ENCODE data around the gene RBFOX2. TPM values are rescaled to one million over a fixed set of nuclear protein-coding genes. Genes with fewer than 3 reads are reported as not detected.

RBFOX2 gene
- total and polyA plus RNA-seq, 2 donors (not counting 1 experiment from before 2014, with no cell fraction given), result not detected

DNA sequence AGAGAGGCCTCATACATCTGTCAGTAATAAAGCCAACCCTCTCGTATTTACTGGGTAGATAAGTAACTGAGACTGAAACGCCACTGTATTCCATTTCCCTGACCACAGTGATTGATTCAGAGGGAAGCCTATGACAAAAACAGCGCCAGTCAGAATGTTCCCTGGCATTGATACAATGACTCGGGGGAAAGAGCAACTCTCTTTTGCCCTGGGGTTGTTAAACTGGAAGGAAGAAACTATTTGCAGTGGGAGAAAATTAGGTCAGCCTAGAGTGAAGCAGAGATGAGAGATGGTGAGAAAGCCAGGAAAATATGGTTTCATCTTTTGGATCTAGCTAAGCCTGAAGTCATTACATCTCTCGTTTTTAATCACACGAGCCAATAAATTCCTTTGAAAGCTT, 48.6 kb upstream of the RBFOX2 start:
- POLR2A ChIA-PET, result no interaction called here
- Histone ChIP-seq H2AFZ (ENCODE audit: insufficient read depth, low read depth, low read length, poor library complexity, severe bottlenecking) (no peak overlapping the region), H3K36me3 (replicated peaks in 1 of 2; ENCODE audit: control extremely low read depth in 1 of 2, control insufficient read depth in 1 of 2, extremely low read depth in 1 of 2, insufficient read depth in 2 of 2, low read length in 1 of 2) (no peaks in the 10 kb centered on the region), H3K9ac (ENCODE audit: low read length) (no peak overlapping the region), H4K20me1 (ENCODE audit: control insufficient read depth, insufficient read depth, low read length, poor library complexity, severe bottlenecking) (no peaks in the 10 kb centered on the region), H3K4me1 (ENCODE audit: control insufficient read depth in 2 of 2, insufficient read depth in 2 of 2, low read length in 2 of 2) (no peaks in the 10 kb centered on the region), H3K9me3 (ENCODE audit: control extremely low read depth in 1 of 3, control insufficient read depth in 2 of 3, insufficient read depth in 1 of 3, low read length in 2 of 3) (peaks cover 0 to 2% (median 0%) of the 10 kb centered on the region in 3 donors), H3K27ac (ENCODE audit: low read length in 2 of 2) (no peak overlapping the region), H3K4me2 (replicated peaks; ENCODE audit: low read depth, low read length, poor library complexity, severe bottlenecking) (no peak overlapping the region), H3K79me2 (ENCODE audit: control insufficient read depth, insufficient read depth, low read length) (no peaks in the 10 kb centered on the region), H3K4me3 (ENCODE audit: control extremely low read depth in 1 of 5, extremely low read depth in 1 of 5, insufficient read depth in 1 of 5, low read depth in 2 of 5, low read length in 4 of 5) (no peak overlapping the region), H3K27me3 (replicated peaks in 1 of 4; ENCODE audit: control extremely low read depth in 1 of 4, control insufficient read depth in 3 of 4, insufficient read depth in 4 of 4, low read length in 3 of 4) (peaks cover 0 to 3% (median 0%) of the 10 kb centered on the region in 4 experiments)
- ATAC-seq (ENCODE audit: low read depth) (no peak), DNase-seq (no peak)
- no peak overlapping the region for H3K4me3 Mint-ChIP-seq
- H3K4me1 Mint-ChIP-seq, result no peaks in the 10 kb centered on the region
- H3K9me3 Mint-ChIP-seq (ENCODE audit: insufficient read depth), result peaks cover 2% of the 10 kb centered on the region
- intact Hi-C loops (cut with micrococcal nuclease), result no loop called here
- TF ChIP-seq EZH2 (IDR thresholded peaks at IDR 0.05; ENCODE audit: borderline replicate concordance, insufficient read depth, low read depth, low read length, poor library complexity, severe bottlenecking), result no peak
- TF ChIP-seq, protein P1, sequence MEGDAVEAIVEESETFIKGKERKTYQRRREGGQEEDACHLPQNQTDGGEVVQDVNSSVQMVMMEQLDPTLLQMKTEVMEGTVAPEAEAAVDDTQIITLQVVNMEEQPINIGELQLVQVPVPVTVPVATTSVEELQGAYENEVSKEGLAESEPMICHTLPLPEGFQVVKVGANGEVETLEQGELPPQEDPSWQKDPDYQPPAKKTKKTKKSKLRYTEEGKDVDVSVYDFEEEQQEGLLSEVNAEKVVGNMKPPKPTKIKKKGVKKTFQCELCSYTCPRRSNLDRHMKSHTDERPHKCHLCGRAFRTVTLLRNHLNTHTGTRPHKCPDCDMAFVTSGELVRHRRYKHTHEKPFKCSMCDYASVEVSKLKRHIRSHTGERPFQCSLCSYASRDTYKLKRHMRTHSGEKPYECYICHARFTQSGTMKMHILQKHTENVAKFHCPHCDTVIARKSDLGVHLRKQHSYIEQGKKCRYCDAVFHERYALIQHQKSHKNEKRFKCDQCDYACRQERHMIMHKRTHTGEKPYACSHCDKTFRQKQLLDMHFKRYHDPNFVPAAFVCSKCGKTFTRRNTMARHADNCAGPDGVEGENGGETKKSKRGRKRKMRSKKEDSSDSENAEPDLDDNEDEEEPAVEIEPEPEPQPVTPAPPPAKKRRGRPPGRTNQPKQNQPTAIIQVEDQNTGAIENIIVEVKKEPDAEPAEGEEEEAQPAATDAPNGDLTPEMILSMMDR (IDR thresholded peaks at IDR 0.05), result no peak
- H3K27me3 Mint-ChIP-seq, result peaks cover 6% of the 10 kb centered on the region
- H3K27ac Mint-ChIP-seq, result no peak overlapping the region
- 92% methylated on average over 5 of the region's 6 CpGs for WGBS (ENCODE audit: insufficient coverage)
- CTCF ChIA-PET, result interaction anchor here (2.2 kb wide), 1 partner anchor 12 kb away, joined by 10 read pairs; no protein-coding TSS in a partner anchor

DNA sequence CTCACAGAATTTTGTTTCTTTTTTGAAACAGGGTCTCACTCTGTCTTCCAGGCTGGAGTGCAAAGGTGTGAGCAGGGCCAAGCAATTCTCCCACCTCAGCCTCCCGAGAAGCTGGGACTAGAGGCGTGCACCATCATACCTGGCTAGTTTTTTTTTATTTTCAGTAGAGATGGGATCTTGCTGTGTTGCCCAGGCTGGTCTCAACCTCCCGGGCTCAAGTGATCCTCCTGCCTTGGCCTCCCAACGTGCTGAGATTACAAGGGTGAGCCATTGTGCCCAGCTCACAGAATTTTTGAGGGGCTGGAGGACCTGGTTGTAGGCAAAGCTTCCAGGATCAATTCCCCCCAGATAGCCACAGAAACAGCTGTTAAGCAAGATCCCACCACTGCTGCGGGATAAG, 47.1 kb upstream of the RBFOX2 start:
- Histone ChIP-seq H2AFZ (ENCODE audit: insufficient read depth, low read depth, low read length, poor library complexity, severe bottlenecking) (no peak overlapping the region), H3K4me2 (replicated peaks; ENCODE audit: low read depth, low read length, poor library complexity, severe bottlenecking) (no peak overlapping the region), H3K4me3 (ENCODE audit: control extremely low read depth in 1 of 5, extremely low read depth in 1 of 5, insufficient read depth in 1 of 5, low read depth in 2 of 5, low read length in 4 of 5) (no peak overlapping the region), H3K9me3 (ENCODE audit: control extremely low read depth in 1 of 3, control insufficient read depth in 2 of 3, insufficient read depth in 1 of 3, low read length in 2 of 3) (peaks cover 0 to 2% (median 0%) of the 10 kb centered on the region in 3 donors), H3K4me1 (ENCODE audit: control insufficient read depth in 2 of 2, insufficient read depth in 2 of 2, low read length in 2 of 2) (no peaks in the 10 kb centered on the region), H4K20me1 (ENCODE audit: control insufficient read depth, insufficient read depth, low read length, poor library complexity, severe bottlenecking) (no peaks in the 10 kb centered on the region), H3K79me2 (ENCODE audit: control insufficient read depth, insufficient read depth, low read length) (no peaks in the 10 kb centered on the region), H3K36me3 (replicated peaks in 1 of 2; ENCODE audit: control extremely low read depth in 1 of 2, control insufficient read depth in 1 of 2, extremely low read depth in 1 of 2, insufficient read depth in 2 of 2, low read length in 1 of 2) (no peaks in the 10 kb centered on the region), H3K27ac (ENCODE audit: low read length in 2 of 2) (no peak overlapping the region), H3K27me3 (replicated peaks in 1 of 4; ENCODE audit: control extremely low read depth in 1 of 4, control insufficient read depth in 3 of 4, insufficient read depth in 4 of 4, low read length in 3 of 4) (peaks cover 0 to 6% (median 1%) of the 10 kb centered on the region in 4 experiments), H3K9ac (ENCODE audit: low read length) (no peak overlapping the region)
- H3K9me3 Mint-ChIP-seq (ENCODE audit: insufficient read depth), result peaks cover 2% of the 10 kb centered on the region
- WGBS (ENCODE audit: insufficient coverage), result 90% methylated on average over 4 of the region's 5 CpGs
- ATAC-seq (ENCODE audit: low read depth), result no peak
- no peak overlapping the region for H3K27ac Mint-ChIP-seq
- H3K4me1 Mint-ChIP-seq, result no peaks in the 10 kb centered on the region
- no peak overlapping the region for H3K4me3 Mint-ChIP-seq
- TF ChIP-seq EZH2 (IDR thresholded peaks at IDR 0.05; ENCODE audit: borderline replicate concordance, insufficient read depth, low read depth, low read length, poor library complexity, severe bottlenecking), result no peak
- TF ChIP-seq, protein P1 (IDR thresholded peaks at IDR 0.05), result no peak
- DNase-seq, result no peak
- intact Hi-C loops (cut with micrococcal nuclease), result no loop called here
- ChIA-PET CTCF (interaction anchor here (0.7 to 2.2 kb wide), 2 partner anchors 9 to 10 kb away, joined by 3 to 10 read pairs; no protein-coding TSS in a partner anchor), POLR2A (no interaction called here)
- peaks cover 6% of the 10 kb centered on the region for H3K27me3 Mint-ChIP-seq

Measured in B cell (primary cell).